Endothelial cell of umbilical vein (primary cell): Measurements from ENCODE around the gene DPF3. TPM values are rescaled to one million over a fixed set of nuclear protein-coding genes. Genes with fewer than 3 reads are reported as not detected.

Source experiments
- BruUV-seq: library from RNA; stranded (reverse); fragments of 400-500 nt; replicated peaks from 2 replicates; lab custom pipeline; 2021; lab: Mats Ljungman, UMichigan
- CTCF ChIA-PET: fragments of 300-600, 350-600 bp; sonication (Branson Sonifier 250); formaldehyde crosslinking; loops from one replicate; lab custom pipeline; 2021; ENCODE audit warnings: antibody characterized with exemption, inconsistent platforms; lab: Charles Lee
- POLR2A ChIA-PET: fragments of 300-600, 350-600 bp; sonication (Branson Sonifier 250); formaldehyde crosslinking; loops from one replicate; lab custom pipeline; 2021; ENCODE audit warnings: antibody characterized with exemption, inconsistent platforms; lab: Charles Lee
- DNase-seq: peaks from one replicate; pipeline ENCODE4 v3.0.0-alpha.2; 2011; ENCODE audit warnings: low read depth, low spot score
- FAIRE-seq: peaks from 2 replicates; lab custom pipeline; 2011; peaks lifted over from hg19 to GRCh38; lab: Jason Lieb, UNC
- H2AFZ ChIP-seq: 2 replicates; pipeline ENCODE4 v1.6.0; 2012; ENCODE audit warnings: low read depth, low read length, control low read depth, inconsistent platforms
- H3K27ac ChIP-seq: 2 replicates; pipeline ENCODE4 v1.5.1; 2011; ENCODE audit warnings: low read depth, mild to moderate bottlenecking, control low read depth, low read length, moderate library complexity; ENCODE audit not compliant: insufficient read depth
- H3K27me3 ChIP-seq, 2 experiments: 2 replicates each; pipeline versions ENCODE4 v1.6.0 to v1.6.1; 2011; ENCODE audit warnings: low read length in 2 of 2, mixed read lengths in 1 of 2; ENCODE audit not compliant: control insufficient read depth in 2 of 2, insufficient read depth in 2 of 2
- H3K36me3 ChIP-seq, 2 experiments: 2 replicates in 1 of 2; 3 replicates in 1 of 2; pipeline ENCODE4 v1.5.1; 2011; ENCODE audit warnings: low read length in 2 of 2, mild to moderate bottlenecking in 1 of 2, moderate library complexity in 1 of 2; ENCODE audit not compliant: control insufficient read depth in 2 of 2, insufficient read depth in 2 of 2; ENCODE audit errors: extremely low read depth in 1 of 2
- H3K4me1 ChIP-seq: 3 replicates; pipeline ENCODE4 v1.5.1; 2011; ENCODE audit warnings: mild to moderate bottlenecking, low read length; ENCODE audit not compliant: control insufficient read depth, insufficient read depth; ENCODE audit errors: extremely low read depth
- H3K4me2 ChIP-seq: 2 replicates; pipeline ENCODE4 v1.6.1; 2011; ENCODE audit warnings: low read length, control low read depth, mixed read lengths; ENCODE audit not compliant: insufficient read depth
- H3K4me3 ChIP-seq, 3 experiments: fragments of 200-600 bp in 1 of 3; sonication (generic), shearing (Covaris generic) in 1 of 3; replicated peaks in 1 of 3; 2 replicates each; pipeline ENCODE4 v1.5.1; 2011 to 2016; ENCODE audit warnings: control low read depth in 3 of 3, low read length in 3 of 3, mild to moderate bottlenecking in 2 of 3, inconsistent platforms in 1 of 3, low read depth in 1 of 3, moderate library complexity in 1 of 3; ENCODE audit not compliant: insufficient read depth in 1 of 3
- H3K79me2 ChIP-seq: 2 replicates; pipeline ENCODE4 v1.6.0; 2012; ENCODE audit warnings: low read length, inconsistent platforms; ENCODE audit not compliant: control insufficient read depth, insufficient read depth
- H3K9ac ChIP-seq: replicated peaks from 2 replicates; pipeline ENCODE3; 2011; ENCODE audit warnings: low read length, control low read depth; ENCODE audit not compliant: insufficient read depth; ENCODE audit errors: extremely low read depth
- H3K9me1 ChIP-seq: replicated peaks from 3 replicates; pipeline ENCODE4 v1.6.0; 2011; ENCODE audit warnings: mild to moderate bottlenecking, low read length; ENCODE audit not compliant: control insufficient read depth, insufficient read depth; ENCODE audit errors: extremely low read depth
- H3K9me3 ChIP-seq: replicated peaks from 2 replicates; pipeline ENCODE4 v1.5.1; 2012; ENCODE audit warnings: low read length, inconsistent platforms; ENCODE audit not compliant: control insufficient read depth, insufficient read depth
- H4K20me1 ChIP-seq: replicated peaks from 2 replicates; pipeline ENCODE3; 2011; ENCODE audit warnings: mild to moderate bottlenecking, low read length; ENCODE audit not compliant: control insufficient read depth, insufficient read depth; ENCODE audit errors: extremely low read depth
- EZH2 ChIP-seq: IDR thresholded peaks from 2 replicates; pipeline ENCODE4 v1.6.1; 2012; ENCODE audit warnings: borderline replicate concordance, low read depth, mild to moderate bottlenecking, moderate library complexity, low read length, inconsistent platforms; ENCODE audit not compliant: severe bottlenecking
- FOS ChIP-seq: IDR thresholded peaks from 2 replicates; pipeline ENCODE4 v1.6.1; 2011; ENCODE audit warnings: mild to moderate bottlenecking, low read length, moderate library complexity, borderline replicate concordance; ENCODE audit not compliant: insufficient read depth
- GATA2 ChIP-seq: IDR thresholded peaks from 2 replicates; pipeline ENCODE4 v1.7.0; 2011; ENCODE audit warnings: low read depth, mild to moderate bottlenecking, moderate library complexity, mixed read lengths, low read length; ENCODE audit not compliant: insufficient read length, insufficient read depth
- JUN ChIP-seq: IDR thresholded peaks from 2 replicates; pipeline ENCODE4 v1.6.1; 2011; ENCODE audit warnings: borderline replicate concordance, low read depth; ENCODE audit not compliant: insufficient read length, insufficient read depth
- MYC ChIP-seq: IDR thresholded peaks from one replicate; pipeline ENCODE4 v1.6.1; 2011; ENCODE audit warnings: mild to moderate bottlenecking, low read depth, low read length
- POLR2A ChIP-seq: IDR thresholded peaks from 2 replicates; pipeline ENCODE4 v1.6.1; 2012; ENCODE audit warnings: low read depth, mild to moderate bottlenecking, control low read depth, low read length
- POLR2AphosphoS5 ChIP-seq: IDR thresholded peaks from 2 replicates; pipeline ENCODE4 v1.6.1; 2012; ENCODE audit warnings: low read depth, mild to moderate bottlenecking, control low read depth, low read length, moderate library complexity; ENCODE audit not compliant: insufficient read depth
- dilution Hi-C: fragments of 300-500 bp; cut with MboI; formaldehyde crosslinking; loops from one replicate; pipeline ENCODE4 v1.15.0; 2019; ENCODE audit warnings: low sequenced_read_pairs; ENCODE audit not compliant: extremely low pct_ligation_motif_present
- intact Hi-C: fragments of 100-400 bp; cut with micrococcal nuclease; formaldehyde crosslinking; loops from one replicate; pipeline ENCODE4 v1.10.0; 2022
- polyA plus RNA-seq, 4 experiments: library from polyadenylated mRNA; depleted of rRNA in 3 of 4; stranded (reverse) in 3 of 4; unstranded in 1 of 4; fragments of >200 nt; gene quantifications; 2 replicates each; pipeline versions ENCODE4 v1.2.1 to v1.2.3, GENCODE V29; 2011 to 2012; ENCODE audit warnings: missing spikeins in 1 of 4
- total RNA-seq: library from RNA; stranded (reverse); gene quantifications from 2 replicates; pipeline ENCODE4 v1.2.3, GENCODE V29; 2021
- TF ChIP-seq, protein P1 (sequence below): IDR thresholded peaks from 2 replicates; pipeline ENCODE4 v1.6.1; 2011; ENCODE audit not compliant: insufficient read depth, insufficient read length
- TF ChIP-seq, protein P2 (sequence below), 2 donors: IDR thresholded peaks; 1 replicate in 1 of 2; 2 replicates in 1 of 2; pipeline ENCODE4 v1.5.1; 2011; ENCODE audit warnings: low read length in 2 of 2, mild to moderate bottlenecking in 2 of 2, moderate library complexity in 2 of 2, control low read depth in 1 of 2, inconsistent platforms in 1 of 2, low read depth in 1 of 2; ENCODE audit not compliant: insufficient read depth in 1 of 2; ENCODE audit errors: extremely low read depth in 1 of 2

Gene DPF3
- total and polyA plus RNA-seq, 2 donors (not counting 3 experiments of a cell fraction or from before 2014, with no cell fraction given), result 2.4 to 3.5 TPM

GRCh38 chr14:72802588-72802946, 91.3 kb downstream of the DPF3 start:
- CTCF ChIA-PET, result no interaction called here
- Histone ChIP-seq H4K20me1 (no peaks in the 10 kb centered on the region), H2AFZ (no peak overlapping the region), H3K4me2 (no peak overlapping the region), H3K27ac (no peak overlapping the region), H3K79me2 (peaks cover 2% of the 10 kb centered on the region), H3K9me3 (no peaks in the 10 kb centered on the region), H3K4me1 (peaks cover 22% of the 10 kb centered on the region), H3K9ac (no peak overlapping the region), H3K27me3 (no peaks in the 10 kb centered on the region), H3K36me3 (no peaks in the 10 kb centered on the region), H3K4me3 (no peak overlapping the region), H3K9me1 (no peaks in the 10 kb centered on the region)
- FAIRE-seq (no peak), DNase-seq (no peak)
- no TSS peak for BruUV-seq
- dilution Hi-C loops (no loop called here), intact Hi-C loops (no loop called here)
- TF ChIP-seq, protein P1, sequence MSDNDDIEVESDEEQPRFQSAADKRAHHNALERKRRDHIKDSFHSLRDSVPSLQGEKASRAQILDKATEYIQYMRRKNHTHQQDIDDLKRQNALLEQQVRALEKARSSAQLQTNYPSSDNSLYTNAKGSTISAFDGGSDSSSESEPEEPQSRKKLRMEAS, result no peak
- no peak for TF ChIP-seq JUN
- TF ChIP-seq EZH2, result no peak
- no peak for TF ChIP-seq FOS
- no peak for TF ChIP-seq POLR2A
- TF ChIP-seq POLR2AphosphoS5, result no peak
- TF ChIP-seq, protein P2, sequence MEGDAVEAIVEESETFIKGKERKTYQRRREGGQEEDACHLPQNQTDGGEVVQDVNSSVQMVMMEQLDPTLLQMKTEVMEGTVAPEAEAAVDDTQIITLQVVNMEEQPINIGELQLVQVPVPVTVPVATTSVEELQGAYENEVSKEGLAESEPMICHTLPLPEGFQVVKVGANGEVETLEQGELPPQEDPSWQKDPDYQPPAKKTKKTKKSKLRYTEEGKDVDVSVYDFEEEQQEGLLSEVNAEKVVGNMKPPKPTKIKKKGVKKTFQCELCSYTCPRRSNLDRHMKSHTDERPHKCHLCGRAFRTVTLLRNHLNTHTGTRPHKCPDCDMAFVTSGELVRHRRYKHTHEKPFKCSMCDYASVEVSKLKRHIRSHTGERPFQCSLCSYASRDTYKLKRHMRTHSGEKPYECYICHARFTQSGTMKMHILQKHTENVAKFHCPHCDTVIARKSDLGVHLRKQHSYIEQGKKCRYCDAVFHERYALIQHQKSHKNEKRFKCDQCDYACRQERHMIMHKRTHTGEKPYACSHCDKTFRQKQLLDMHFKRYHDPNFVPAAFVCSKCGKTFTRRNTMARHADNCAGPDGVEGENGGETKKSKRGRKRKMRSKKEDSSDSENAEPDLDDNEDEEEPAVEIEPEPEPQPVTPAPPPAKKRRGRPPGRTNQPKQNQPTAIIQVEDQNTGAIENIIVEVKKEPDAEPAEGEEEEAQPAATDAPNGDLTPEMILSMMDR (IDR thresholded peaks at IDR 0.05; ENCODE audit: extremely low read depth in 1 of 2, insufficient read depth in 1 of 2, low read depth in 1 of 2, low read length in 2 of 2), result no peak
- no peak for TF ChIP-seq MYC
- TF ChIP-seq GATA2, result no peak
- POLR2A ChIA-PET, result no interaction called here
